ENCODE data around the gene NFE2L2. TPM values are rescaled to one million over a fixed set of nuclear protein-coding genes. Genes with fewer than 3 reads are reported as not detected.
"Not testable (repeated sequence)": the region's sequence is repeated elsewhere in the genome, so short reads cannot be mapped to it uniquely, and the experiment has no call there.

NFE2L2 gene
- total RNA-seq: 29.7 and 50.7 TPM in 2 replicates

DNA sequence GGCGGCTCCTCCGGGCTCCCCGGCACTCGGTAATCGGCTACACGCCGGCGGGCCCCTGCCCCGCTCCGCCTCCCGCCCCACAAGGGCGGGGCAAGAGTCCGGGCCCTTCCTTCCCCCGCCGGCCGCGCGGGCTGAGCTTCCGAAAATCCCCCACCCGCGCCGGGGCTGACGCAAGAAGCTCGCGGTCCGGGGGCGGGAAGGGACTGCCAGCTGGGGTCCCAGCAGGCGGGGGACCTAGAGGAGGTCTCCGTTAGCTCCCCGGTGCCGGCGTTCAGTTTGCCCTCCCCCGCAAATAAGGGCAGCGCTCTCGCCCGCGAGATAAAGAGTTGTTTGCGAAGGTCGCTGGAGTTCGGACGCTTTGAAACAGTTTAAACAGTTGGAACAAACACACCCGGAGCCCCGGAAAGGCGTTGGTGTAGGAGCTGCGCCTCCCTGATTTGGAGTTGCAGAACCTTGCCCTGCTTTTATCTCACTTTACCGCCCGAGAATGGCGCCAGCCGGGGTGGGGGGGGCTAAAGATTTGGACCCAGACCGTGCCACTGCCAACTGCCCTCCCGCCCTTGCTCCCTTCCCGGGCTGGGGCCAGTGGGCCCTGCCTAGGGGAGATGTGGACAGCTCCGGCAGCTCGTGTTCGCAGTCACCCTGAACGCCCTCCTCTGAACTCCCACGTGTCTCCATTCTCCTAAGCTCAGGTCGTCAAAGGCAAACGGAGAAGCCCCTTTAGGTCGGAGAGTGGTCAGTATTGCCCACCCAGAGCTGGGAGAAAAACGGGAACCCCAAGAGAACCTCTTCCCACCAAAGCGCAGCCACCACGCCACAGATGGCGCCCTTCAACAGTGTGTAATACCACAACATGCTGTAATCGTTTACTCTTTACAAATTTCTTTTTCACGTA, at the start of gene NFE2L2:
TSS of gene NFE2L2 (minus strand) at position 35 of the 895 bp plus-strand sequence. CDS start 151 bp downstream, outside the sequence.
- no peak for DNase-seq (ENCODE audit: low read depth, low spot score)

DNA sequence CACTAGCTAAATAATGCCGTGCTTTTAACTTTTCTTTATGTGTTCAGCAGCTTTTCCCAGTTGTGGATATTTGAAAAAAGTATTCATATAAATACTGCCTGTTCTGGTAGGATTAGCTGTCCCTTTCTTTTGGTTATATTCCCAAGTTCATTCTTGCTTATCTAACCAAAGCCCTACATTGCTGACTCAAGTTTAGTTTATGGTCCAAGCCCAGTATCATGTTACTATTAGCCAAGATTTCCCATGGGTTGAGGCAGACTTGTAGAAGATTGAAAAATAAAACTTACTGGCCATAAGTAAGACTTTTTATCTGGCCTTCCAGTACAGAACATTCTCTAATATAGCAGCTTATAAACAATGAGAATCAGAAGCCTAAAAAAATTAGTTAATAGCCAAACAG, 49.7 kb upstream of the NFE2L2 start:
- DNase-seq (ENCODE audit: low read depth, low spot score): no peak

DNA sequence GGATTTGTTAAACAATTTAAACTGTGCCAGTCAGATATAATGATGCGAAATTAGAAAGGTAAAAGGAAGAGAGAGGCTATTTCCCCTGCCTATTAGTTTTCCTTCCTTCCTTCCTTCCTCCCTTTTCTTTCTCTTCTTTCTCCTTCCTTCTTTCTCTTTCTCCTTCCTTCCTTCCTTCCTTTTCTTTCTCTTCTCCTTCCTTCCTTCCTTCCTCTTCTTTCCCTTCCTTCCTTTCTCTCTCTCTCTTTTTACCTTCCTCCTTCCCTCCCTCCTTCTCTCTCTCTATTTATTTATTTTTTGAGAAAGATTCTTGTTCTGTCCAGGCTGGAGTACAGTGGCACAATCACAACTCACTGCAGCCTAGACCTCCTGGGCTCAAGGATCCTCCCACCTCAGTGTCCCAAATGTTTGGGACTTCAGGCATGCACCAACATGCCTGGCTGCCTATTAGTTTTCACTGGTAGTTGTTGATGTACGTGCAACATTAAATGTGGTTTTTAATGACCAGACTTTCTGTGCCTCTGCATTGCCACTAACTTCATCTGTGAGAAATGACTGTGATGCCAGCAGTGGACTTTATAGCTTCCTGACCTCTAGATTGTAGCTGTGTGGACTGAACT, 48.7 kb upstream of the NFE2L2 start:
- DNase-seq (ENCODE audit: low read depth, low spot score): no peak

DNA sequence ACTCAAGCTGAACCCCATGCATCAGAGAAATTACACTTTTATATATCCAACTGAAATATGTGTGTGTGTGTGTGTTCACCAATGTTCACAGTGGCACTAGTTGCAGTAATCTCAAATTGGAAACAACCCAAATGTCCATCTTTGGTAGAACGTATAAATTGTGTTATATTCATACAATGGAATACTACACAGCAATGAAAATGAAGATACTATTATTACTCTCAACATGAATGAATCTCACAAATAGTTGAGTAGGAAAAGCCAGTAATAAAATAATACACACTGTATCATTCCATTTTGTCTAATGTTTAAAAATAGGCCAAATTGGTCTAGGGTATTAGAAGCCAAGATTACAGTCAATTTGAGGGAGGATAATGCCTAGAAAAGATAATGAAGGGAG, 48.0 kb upstream of the NFE2L2 start:
- no peak for DNase-seq (ENCODE audit: low read depth, low spot score)

DNA sequence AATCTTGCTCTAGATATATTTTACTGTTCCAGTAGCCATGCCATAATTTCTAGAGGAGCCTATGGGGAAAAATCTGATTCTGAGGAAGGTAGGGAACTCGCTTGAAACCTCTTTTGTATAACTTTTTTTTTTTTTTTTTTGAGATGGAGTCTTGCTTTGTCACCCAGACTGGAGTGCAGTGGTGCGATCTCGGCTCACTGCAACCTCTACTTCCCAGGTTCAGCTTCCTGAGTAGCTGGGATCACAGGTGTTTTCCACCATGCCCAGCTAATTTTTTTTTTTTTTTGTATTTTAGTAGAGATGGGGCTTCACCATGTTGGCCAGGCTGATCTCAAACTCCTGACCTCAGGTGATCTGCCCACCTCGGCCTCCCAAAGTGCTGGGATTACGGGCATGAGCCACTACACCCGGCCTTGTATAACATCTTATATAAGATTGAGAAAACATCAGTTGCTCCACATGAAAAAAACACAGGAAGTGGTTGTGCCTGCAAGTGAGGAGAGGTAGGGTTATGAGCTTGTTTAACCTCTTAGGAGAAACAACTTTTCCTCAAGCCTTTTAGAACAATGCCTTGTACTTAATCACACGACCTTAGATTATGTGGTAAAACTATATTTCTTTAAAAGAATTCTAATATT, 45.3 kb upstream of the NFE2L2 start:
- DNase-seq (ENCODE audit: low read depth, low spot score): not testable (repeated sequence)

DNA sequence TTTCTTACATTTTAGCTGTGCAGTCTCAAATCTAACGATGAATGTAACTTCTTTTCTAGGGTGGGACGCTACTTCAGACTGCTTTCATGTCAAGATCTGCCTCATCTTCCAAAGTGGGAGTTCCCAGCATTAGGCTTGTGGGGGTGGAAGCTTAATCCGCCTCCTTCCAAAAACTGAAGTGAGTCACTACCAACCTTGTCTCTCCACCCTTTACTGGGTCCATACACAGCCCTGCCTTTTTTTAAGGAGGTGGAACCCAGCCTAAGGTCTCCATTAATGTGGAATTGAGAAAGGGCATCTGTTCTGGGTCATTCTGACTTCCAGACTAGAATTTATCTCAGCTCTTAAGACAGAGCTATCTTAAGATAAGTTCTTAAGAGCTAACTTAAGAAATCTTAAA, 42.0 kb upstream of the NFE2L2 start:
- DNase-seq (ENCODE audit: low read depth, low spot score): no peak

DNA sequence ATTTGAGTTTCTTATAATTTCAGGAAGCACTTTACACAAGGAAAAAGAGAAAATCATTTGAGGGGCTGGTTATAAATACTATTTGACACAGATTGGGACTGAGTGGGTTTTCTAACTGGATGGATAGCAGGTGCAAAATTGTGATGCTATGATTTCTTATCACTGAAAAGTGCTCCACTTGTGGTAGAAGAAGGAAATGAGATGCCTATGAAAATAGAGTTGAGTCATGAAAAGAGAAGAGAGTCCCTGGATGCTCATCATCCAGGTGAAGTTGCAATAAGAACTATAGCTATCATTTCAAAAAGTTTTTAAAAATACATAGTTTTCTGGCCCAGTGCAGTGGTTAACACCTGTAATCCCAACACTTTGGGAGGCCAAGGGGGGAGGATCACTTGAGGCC, 39.4 kb upstream of the NFE2L2 start:
- no peak for DNase-seq (ENCODE audit: low read depth, low spot score)

DNA sequence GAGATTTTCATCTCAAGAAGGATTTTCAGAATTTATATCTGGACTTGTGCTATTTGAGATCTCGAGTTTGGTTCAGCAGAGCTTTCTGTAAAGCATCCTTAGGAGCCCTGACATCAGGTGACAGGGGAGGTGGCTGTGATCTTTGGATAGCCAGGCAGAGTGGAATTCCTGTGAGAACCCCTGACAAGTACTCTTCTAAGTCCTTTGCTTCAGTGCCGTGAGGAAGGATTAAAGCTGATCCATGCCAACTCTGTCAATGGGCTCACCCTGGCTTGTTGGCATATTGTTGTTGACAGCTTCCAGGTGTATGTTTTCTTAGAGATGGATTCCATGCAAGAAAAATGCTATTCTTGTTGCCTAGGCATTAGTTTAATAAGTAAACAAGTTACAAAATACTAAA, 38.0 kb upstream of the NFE2L2 start:
- DNase-seq (ENCODE audit: low read depth, low spot score): no peak

DNA sequence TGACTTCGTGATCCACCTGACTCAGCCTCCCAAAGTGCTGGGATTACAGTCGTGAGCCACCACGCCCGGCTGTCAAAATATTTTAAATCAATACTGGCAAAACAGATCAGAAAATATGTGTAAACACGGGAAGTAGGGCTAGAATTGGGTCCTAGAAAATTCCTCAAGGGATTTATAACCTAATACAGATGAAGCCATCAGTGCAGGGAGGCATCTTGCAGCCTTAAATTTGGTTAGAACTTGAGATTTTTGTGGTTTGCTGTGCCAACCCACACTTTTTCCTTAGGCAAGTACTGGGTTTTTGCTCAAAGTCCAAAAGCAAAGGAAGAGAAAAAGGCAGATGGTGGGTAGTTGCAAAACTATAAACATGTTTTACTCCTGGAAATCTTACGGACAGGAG, 33.7 kb upstream of the NFE2L2 start:
- DNase-seq (ENCODE audit: low read depth, low spot score): no peak

DNA sequence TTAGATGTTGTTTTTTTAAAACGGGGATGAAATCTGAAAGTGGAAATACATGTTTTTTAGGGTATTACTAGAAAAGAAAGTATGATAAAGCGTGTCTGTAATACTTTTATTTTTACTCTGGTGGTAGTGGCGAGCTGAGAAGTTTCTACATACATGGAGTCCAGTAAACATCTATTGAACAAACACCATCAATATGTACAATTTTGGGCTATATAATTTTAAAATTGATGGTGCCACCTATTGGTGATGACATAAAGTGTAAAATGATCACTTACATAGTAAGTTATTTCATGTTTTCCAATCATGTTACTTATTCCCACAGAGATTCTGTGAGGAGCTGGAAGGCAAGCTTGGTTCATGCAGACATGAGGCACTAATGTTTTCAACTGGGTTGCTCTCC, 31.5 kb upstream of the NFE2L2 start:
- DNase-seq (ENCODE audit: low read depth, low spot score): no peak

DNA sequence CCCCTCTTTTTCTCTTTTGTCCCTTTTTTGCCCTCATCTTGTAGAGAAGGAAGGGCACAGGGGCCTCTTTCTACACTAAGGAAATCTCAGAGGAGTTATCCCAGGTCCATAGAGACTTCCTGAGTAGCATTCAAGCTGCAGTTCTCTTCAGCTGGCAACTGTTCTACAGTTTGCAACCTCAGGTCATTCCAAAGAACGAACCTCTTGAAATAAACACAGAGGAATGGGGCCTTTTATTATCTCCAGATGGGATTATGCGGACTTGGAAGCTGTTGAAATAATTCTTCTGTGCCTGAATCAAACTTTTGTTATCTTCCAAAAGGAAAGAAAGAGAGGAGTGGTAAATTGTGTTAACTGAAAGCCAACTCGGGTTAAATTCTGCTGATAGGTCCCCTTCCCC, 31.0 kb upstream of the NFE2L2 start:
- DNase-seq (ENCODE audit: low read depth, low spot score): no peak

DNA sequence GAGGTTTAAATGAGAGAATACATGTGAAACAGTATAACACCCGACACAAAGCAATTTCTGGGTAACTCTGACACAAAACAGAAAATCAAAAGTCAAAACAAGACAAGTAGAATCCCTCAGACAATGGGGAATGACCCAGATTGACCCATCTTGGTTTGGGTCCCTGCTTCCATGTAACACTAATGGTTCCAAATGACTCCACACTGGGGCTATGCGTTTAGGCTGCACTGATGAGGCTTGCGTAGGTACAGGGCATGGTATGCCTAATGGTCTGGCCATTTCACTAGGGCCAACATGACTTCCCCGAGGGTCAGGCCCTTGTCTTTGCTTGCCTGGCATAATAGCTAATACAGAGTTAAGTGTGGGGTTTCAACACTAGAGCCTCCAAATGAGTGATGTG, 27.2 kb upstream of the NFE2L2 start:
- DNase-seq (ENCODE audit: low read depth, low spot score): no peak

DNA sequence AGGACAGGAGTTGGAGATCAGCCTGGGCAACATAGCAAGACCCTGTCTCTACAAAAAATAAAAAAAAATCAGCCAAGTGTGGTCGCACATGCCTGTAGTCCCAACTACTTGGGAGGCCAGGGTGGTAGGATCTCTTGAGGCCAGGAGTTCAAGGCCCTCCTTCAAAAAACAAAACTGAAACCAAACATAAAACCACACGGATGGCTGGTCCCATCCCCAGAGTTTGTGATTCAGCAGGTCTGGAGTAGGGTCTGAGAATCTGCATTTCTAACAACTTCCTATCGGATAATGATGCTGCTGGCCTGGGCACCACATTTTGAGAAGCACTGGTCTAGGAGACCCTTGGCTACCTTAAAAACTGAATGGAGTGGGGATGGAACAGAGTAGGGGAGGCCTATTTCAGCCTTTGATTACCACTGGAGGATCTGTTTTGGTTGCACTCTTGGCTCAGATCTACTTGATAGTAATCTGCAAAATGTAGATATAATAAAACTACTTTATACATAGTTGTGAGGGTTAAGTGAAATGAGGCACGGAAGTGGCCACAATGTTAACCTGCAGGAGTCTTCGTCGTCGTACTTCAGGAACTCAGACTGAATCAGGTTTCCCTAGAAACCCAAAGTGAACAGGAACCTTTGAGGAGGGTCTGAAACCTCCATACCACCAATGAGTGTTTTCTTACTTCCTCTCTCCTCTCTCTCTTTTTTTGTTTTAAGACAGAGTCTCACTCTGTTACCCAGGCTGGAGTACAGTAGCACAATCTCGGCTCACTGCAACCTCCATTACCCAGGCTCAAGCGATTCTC, 25.5 kb upstream of the NFE2L2 start:
- no peak for DNase-seq (ENCODE audit: low read depth, low spot score)

DNA sequence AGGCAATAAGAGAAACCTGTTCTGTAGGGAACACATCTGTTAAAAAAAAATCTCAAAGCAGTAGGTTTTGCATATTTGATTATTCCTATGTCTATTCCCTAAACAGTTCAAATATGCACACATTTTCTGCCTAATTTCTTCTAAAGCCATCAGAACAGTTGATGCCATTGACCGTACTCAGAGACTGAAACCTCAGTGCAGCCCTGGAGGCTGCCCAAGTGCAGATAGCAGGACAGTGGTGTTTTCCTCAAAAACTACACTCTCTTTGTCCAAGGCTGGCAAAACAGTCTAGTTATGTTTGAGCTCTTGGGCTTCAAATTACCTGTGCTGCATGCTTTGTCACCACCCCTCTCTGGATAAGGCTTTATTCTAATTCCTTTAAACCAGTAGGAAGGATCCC, 23.3 kb upstream of the NFE2L2 start:
- DNase-seq (ENCODE audit: low read depth, low spot score): no peak

DNA sequence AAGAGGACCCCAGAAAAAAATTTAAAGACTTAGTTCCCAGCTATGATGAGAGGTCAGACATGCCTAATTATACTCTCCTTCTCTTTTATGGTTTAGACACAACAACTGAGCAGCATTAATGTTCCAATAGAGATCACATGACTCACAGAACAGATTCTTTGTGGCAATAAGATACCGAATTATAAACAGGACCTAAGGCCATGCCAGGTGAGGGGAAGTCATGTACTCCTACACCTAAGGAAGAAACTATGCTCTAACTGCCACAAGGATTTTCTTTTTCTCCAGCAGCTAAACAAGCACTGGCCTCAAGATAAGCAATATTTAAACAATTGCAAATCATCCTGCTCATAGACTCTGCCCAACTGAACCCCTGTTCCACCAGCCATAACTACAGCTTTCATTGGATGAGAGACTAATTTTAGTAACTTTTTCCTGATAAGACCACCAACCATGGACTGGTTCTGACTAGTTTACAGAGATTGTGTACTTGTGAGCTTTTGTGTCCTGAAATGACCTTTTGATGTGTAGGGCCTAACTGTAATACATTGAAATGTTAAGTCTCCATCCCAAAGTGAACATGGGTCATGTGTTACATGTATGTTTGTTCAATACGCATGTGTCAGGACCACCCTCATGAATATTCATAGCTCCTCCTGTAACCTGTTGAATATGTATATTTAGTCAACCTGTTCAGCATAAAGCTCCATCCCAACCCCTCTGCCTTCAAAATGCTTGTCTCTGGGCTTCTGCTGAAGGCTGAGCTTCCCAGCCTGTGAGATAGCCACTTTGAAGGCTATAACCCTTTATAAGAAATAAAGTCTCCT, 21.6 kb upstream of the NFE2L2 start:
- DNase-seq (ENCODE audit: low read depth, low spot score): no peak

DNA sequence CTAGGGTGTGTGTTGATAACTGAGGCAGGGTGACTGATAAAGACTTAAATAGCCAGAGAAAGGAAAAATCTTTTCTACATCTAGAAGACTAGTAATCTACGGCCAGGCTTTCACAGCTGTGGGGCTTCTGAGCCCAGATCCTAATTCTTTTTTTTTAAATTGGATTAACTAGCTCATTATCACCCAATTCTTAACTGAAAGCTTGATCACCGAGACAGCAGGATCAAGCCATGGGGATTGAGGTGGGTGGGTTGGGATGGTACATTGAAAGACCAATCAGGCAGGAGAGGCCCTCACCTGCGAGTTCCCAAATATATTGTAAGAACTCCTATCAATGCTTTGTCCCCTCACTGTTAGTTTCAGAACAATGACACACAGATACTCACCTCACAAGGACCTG, 20.0 kb upstream of the NFE2L2 start:
- DNase-seq (ENCODE audit: low read depth, low spot score): no peak

DNA sequence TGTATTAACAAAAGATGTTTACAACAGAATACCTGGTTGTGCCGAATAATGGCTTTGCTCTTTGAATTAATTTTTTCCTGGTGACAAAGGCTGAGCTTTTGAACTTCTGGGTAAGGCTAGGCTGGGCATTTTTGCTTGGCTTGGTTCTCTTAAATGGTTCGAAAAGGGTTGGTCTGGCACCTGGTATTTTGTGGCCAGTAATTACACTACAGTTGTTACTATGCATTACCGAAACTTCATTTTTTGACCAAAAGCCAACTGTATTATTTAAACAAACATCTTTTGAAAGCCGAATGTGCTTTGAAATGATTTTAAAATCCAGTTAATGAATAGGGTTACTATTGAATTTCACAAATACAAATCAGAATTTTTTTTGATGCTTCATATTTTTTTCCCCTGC, 19.4 kb upstream of the NFE2L2 start:
- no peak for DNase-seq (ENCODE audit: low read depth, low spot score)

DNA sequence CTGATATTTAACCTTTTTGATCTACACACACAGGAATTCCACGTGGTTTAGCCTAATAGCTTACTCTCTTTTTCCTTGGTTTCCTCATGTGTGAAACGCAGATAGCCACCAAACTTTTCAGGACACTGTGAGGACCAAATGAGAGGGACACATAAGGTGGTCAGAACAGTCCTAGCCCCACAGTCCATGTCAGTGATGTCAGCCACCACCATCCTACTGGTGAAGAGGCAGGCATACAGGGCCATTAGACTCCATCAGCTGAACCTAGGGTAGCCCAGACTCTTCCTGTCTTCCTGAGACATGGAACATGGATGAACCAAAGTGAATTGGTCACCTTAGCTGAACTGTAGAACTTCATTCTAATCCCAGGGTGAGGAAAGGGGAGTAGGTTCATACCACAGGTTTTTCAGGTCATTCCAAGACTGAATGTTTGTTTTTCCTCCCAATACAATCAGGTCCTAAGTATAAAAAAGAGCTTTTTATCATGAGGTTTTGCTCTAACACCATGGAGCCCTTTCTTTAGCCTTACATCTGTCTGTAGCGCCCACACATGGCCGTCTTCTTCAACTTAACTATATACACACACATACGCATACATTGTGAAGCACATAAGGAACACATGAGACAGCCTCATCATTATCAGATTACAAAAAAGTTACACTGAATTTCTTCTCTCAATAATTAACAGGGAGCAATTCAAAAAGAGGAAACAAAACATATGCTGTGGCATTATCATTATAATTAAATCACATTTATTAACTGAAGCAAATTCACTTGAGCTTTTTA, 18.5 kb upstream of the NFE2L2 start:
- DNase-seq (ENCODE audit: low read depth, low spot score): no peak

DNA sequence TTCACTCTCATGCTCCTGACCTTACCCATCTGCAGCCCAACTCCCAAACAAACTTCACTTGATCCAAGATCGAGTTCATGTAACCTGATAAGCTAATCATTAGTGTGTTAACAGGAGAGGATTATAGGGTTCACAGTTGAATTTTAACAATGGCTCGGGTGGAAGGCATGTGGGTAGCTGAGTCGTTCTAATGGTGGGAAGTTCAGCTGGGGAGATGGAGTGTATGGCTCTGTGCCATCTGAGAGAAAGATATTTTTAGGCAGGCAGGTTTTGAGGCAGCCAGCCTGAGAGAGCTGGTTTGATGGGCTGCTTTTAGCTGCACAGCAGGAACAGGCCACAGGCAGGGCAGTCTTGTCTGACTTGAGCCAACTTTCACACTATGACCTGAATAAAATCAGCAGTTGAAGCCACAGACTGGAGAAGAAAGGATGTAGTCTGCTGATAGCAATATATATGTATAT, 17.7 kb upstream of the NFE2L2 start:
- no peak for DNase-seq (ENCODE audit: low read depth, low spot score)

Measured in pulmonary artery endothelial cell (primary cell).